Endothelial cell of umbilical vein (primary cell): ENCODE data around the gene ZNF708.
"Not testable (repeated sequence)": the region's sequence is repeated elsewhere in the genome, so short reads cannot be mapped to it uniquely, and the experiment has no call there.

Experiments
- CTCF ChIP-seq, 2 donors: IDR thresholded peaks; 1 replicate in 1 of 2; 2 replicates in 1 of 2; pipeline ENCODE4 v1.5.1; 2011; ENCODE audit warnings: low read length in 2 of 2, mild to moderate bottlenecking in 2 of 2, moderate library complexity in 2 of 2, control low read depth in 1 of 2, inconsistent platforms in 1 of 2, low read depth in 1 of 2; ENCODE audit not compliant: insufficient read depth in 1 of 2; ENCODE audit errors: extremely low read depth in 1 of 2
- MAX ChIP-seq: IDR thresholded peaks from 2 replicates; pipeline ENCODE4 v1.6.1; 2011; ENCODE audit not compliant: insufficient read depth, insufficient read length
- MYC ChIP-seq: IDR thresholded peaks from one replicate; pipeline ENCODE4 v1.6.1; 2011; ENCODE audit warnings: mild to moderate bottlenecking, low read depth, low read length

GRCh38 chr19:21344841-21345240 is 15.6 kb upstream of the ZNF708 start:
- not testable (repeated sequence) for TF ChIP-seq MAX; CTCF (IDR thresholded peaks at IDR 0.05; ENCODE audit: extremely low read depth in 1 of 2, insufficient read depth in 1 of 2, low read depth in 1 of 2, low read length in 2 of 2); MYC
